Muscle layer of colon (tissue), 2 donors: Measurements from ENCODE around the gene CYP2S1.

Source experiments
- H3K27ac ChIP-seq: one replicate; pipeline ENCODE4 v1.7.0; 2013; ENCODE audit warnings: low read depth, mild to moderate bottlenecking, low read length, moderate library complexity
- H3K27me3 ChIP-seq, 2 donors: one replicate each; pipeline ENCODE4 v1.7.0; 2013; ENCODE audit warnings: low read length in 2 of 2, mild to moderate bottlenecking in 2 of 2; ENCODE audit not compliant: insufficient read depth in 2 of 2, control insufficient read depth in 1 of 2
- H3K36me3 ChIP-seq: one replicate; pipeline ENCODE4 v1.7.0; 2013; ENCODE audit warnings: mild to moderate bottlenecking, low read length; ENCODE audit not compliant: insufficient read depth
- H3K4me1 ChIP-seq: one replicate; pipeline ENCODE4 v1.7.0; 2013; ENCODE audit warnings: mild to moderate bottlenecking, low read length; ENCODE audit not compliant: insufficient read depth
- H3K4me3 ChIP-seq, 2 donors: one replicate each; pipeline ENCODE4 v1.7.0; 2013; ENCODE audit warnings: low read length in 2 of 2, low read depth in 1 of 2, mild to moderate bottlenecking in 1 of 2, moderate library complexity in 1 of 2
- H3K9ac ChIP-seq: one replicate; pipeline ENCODE4 v1.7.0; 2013; ENCODE audit warnings: low read length
- H3K9me3 ChIP-seq: one replicate; pipeline ENCODE4 v1.7.0; 2013; ENCODE audit warnings: mild to moderate bottlenecking, low read length
- donor health status: abdominal sarcoma.
- donor health status: Adenocarcinoma of cecum.

CYP2S1 gene

GRCh38 chr19:41249707-41250423, 56.8 kb downstream of the CYP2S1 start:
- H3K4me3 ChIP-seq: no peak overlapping the region
- H3K27ac ChIP-seq: no peak overlapping the region
- H3K4me1 ChIP-seq: no peaks in the 10 kb centered on the region
- peaks cover 72% of the 10 kb centered on the region for H3K36me3 ChIP-seq
- H3K27me3 ChIP-seq: no peaks in the 10 kb centered on the region
- H3K9ac ChIP-seq: no peak overlapping the region
- H3K9me3 ChIP-seq: no peaks in the 10 kb centered on the region

- H3K4me1 ChIP-seq: no peaks in the 10 kb centered on the region
- no peak overlapping the region for H3K27ac ChIP-seq
- H3K9ac ChIP-seq: no peak overlapping the region
- no peak overlapping the region for H3K4me3 ChIP-seq
- no peaks in the 10 kb centered on the region for H3K27me3 ChIP-seq
- peaks cover 81% of the 10 kb centered on the region for H3K36me3 ChIP-seq
- no peaks in the 10 kb centered on the region for H3K9me3 ChIP-seq
These were observed 60.6 kb downstream of the CYP2S1 start for GRCh38 chr19:41253660-41254059.

GRCh38 chr19:41255171-41255570, 62.2 kb downstream of the CYP2S1 start:
- Histone ChIP-seq H3K27me3 (no peaks in the 10 kb centered on the region), H3K9ac (no peak overlapping the region), H3K9me3 (no peaks in the 10 kb centered on the region), H3K4me3 (no peak overlapping the region), H3K36me3 (peaks cover 79% of the 10 kb centered on the region), H3K4me1 (no peaks in the 10 kb centered on the region), H3K27ac (no peak overlapping the region)
